Liver (tissue), 3 donors: ENCODE results near the gene SELENOS.

Source experiments
- ATF3 ChIP-seq: IDR thresholded peaks from 2 replicates; pipeline ENCODE4 v1.6.1; 2016; ENCODE audit warnings: antibody characterized with exemption
- EGR1 ChIP-seq, 2 donors: IDR thresholded peaks; 2 replicates each; pipeline ENCODE4 v1.6.1; 2016 to 2018; ENCODE audit warnings: antibody characterized with exemption in 2 of 2, low read depth in 2 of 2
- FOXA1 ChIP-seq: IDR thresholded peaks from 2 replicates; pipeline ENCODE4 v1.6.1; 2016; ENCODE audit warnings: antibody characterized with exemption
- FOXA2 ChIP-seq: IDR thresholded peaks from 2 replicates; pipeline ENCODE4 v1.6.1; 2016; ENCODE audit warnings: antibody characterized with exemption
- JUND ChIP-seq, 2 donors: IDR thresholded peaks; 2 replicates each; pipeline ENCODE4 v1.6.1; 2016; ENCODE audit warnings: antibody characterized with exemption in 2 of 2
- RXRA ChIP-seq, 2 donors: IDR thresholded peaks; 2 replicates each; pipeline ENCODE4 v1.6.1; 2017 to 2018; ENCODE audit warnings: antibody characterized with exemption in 2 of 2, mild to moderate bottlenecking in 1 of 2
- SP1 ChIP-seq: IDR thresholded peaks from 2 replicates; pipeline ENCODE4 v1.6.1; 2018; ENCODE audit warnings: antibody characterized with exemption, mild to moderate bottlenecking
- TAF1 ChIP-seq: conservative IDR thresholded peaks from 2 replicates; pipeline ENCODE4 v1.6.1; 2016; ENCODE audit warnings: antibody characterized with exemption, mild to moderate bottlenecking
- TF ChIP-seq, protein P1 (sequence below): IDR thresholded peaks from 2 replicates; pipeline ENCODE4 v1.6.1; 2016; ENCODE audit warnings: antibody characterized with exemption
- TF ChIP-seq, protein P2 (sequence below): IDR thresholded peaks from 2 replicates; pipeline ENCODE4 v1.6.1; 2016; ENCODE audit warnings: antibody characterized with exemption, mild to moderate bottlenecking
- TF ChIP-seq, protein P3 (sequence below): fragments of 150-350 bp; IDR thresholded peaks from 2 replicates; pipeline ENCODE4 v1.5.1; 2017; ENCODE audit warnings: improper control_type of control experiment, low read depth, low read length; ENCODE audit not compliant: missing input control
- TF ChIP-seq, protein P4 (sequence below): IDR thresholded peaks from 2 replicates; pipeline ENCODE4 v1.6.1; 2016; ENCODE audit warnings: antibody characterized with exemption
- donor health status: healthy.
- donor health status: healthy.

DNA sequence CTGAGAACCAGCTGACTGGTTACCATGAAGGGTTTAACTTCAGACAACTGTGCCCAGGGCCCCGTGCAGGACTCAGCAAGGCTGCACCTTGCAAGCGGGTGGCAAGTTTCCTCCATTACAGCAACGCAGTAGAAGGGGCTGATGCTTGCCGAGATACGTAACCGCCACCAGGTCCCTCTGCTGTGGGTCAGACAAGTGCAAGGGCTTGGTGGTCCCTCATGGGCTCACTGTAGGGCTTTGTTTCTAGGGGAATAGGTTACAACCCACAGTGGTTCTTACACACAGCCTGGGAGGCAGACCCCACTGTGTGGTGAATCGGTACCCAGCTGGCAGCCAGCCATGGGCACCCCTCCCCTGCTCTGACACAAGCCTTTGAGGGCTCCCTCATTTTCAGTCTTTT, 33.2 kb upstream of the SELENOS start:
- TF ChIP-seq, protein P1, sequence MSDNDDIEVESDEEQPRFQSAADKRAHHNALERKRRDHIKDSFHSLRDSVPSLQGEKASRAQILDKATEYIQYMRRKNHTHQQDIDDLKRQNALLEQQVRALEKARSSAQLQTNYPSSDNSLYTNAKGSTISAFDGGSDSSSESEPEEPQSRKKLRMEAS: no peak
- TF ChIP-seq, protein P2, sequence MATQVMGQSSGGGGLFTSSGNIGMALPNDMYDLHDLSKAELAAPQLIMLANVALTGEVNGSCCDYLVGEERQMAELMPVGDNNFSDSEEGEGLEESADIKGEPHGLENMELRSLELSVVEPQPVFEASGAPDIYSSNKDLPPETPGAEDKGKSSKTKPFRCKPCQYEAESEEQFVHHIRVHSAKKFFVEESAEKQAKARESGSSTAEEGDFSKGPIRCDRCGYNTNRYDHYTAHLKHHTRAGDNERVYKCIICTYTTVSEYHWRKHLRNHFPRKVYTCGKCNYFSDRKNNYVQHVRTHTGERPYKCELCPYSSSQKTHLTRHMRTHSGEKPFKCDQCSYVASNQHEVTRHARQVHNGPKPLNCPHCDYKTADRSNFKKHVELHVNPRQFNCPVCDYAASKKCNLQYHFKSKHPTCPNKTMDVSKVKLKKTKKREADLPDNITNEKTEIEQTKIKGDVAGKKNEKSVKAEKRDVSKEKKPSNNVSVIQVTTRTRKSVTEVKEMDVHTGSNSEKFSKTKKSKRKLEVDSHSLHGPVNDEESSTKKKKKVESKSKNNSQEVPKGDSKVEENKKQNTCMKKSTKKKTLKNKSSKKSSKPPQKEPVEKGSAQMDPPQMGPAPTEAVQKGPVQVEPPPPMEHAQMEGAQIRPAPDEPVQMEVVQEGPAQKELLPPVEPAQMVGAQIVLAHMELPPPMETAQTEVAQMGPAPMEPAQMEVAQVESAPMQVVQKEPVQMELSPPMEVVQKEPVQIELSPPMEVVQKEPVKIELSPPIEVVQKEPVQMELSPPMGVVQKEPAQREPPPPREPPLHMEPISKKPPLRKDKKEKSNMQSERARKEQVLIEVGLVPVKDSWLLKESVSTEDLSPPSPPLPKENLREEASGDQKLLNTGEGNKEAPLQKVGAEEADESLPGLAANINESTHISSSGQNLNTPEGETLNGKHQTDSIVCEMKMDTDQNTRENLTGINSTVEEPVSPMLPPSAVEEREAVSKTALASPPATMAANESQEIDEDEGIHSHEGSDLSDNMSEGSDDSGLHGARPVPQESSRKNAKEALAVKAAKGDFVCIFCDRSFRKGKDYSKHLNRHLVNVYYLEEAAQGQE: no peak
- TF ChIP-seq, protein P3, sequence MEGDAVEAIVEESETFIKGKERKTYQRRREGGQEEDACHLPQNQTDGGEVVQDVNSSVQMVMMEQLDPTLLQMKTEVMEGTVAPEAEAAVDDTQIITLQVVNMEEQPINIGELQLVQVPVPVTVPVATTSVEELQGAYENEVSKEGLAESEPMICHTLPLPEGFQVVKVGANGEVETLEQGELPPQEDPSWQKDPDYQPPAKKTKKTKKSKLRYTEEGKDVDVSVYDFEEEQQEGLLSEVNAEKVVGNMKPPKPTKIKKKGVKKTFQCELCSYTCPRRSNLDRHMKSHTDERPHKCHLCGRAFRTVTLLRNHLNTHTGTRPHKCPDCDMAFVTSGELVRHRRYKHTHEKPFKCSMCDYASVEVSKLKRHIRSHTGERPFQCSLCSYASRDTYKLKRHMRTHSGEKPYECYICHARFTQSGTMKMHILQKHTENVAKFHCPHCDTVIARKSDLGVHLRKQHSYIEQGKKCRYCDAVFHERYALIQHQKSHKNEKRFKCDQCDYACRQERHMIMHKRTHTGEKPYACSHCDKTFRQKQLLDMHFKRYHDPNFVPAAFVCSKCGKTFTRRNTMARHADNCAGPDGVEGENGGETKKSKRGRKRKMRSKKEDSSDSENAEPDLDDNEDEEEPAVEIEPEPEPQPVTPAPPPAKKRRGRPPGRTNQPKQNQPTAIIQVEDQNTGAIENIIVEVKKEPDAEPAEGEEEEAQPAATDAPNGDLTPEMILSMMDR: no peak
- TF ChIP-seq JUND (IDR thresholded peaks at IDR 0.05) (no peak), TAF1 (no peak), EGR1 (IDR thresholded peaks at IDR 0.05; ENCODE audit: low read depth in 2 of 2) (no peak), ATF3 (no peak), FOXA2 (no peak), SP1 (no peak), FOXA1 (no peak), RXRA (IDR thresholded peaks at IDR 0.05) (no peak)
- TF ChIP-seq, protein P4, sequence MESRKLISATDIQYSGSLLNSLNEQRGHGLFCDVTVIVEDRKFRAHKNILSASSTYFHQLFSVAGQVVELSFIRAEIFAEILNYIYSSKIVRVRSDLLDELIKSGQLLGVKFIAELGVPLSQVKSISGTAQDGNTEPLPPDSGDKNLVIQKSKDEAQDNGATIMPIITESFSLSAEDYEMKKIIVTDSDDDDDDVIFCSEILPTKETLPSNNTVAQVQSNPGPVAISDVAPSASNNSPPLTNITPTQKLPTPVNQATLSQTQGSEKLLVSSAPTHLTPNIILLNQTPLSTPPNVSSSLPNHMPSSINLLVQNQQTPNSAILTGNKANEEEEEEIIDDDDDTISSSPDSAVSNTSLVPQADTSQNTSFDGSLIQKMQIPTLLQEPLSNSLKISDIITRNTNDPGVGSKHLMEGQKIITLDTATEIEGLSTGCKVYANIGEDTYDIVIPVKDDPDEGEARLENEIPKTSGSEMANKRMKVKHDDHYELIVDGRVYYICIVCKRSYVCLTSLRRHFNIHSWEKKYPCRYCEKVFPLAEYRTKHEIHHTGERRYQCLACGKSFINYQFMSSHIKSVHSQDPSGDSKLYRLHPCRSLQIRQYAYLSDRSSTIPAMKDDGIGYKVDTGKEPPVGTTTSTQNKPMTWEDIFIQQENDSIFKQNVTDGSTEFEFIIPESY: no peak
